Naive thymus-derived CD8-positive, alpha-beta T cell (primary cell): ENCODE measurements around the gene RNF214. TPM values are rescaled to one million over a fixed set of nuclear protein-coding genes. Genes with fewer than 3 reads are reported as not detected.
"Not testable (repeated sequence)": the region's sequence is repeated elsewhere in the genome, so short reads cannot be mapped to it uniquely, and the experiment has no call there.

Source experiments
- ATAC-seq, 2 donors: fragments of 150-1000 bp; cut with Tn5 transposase in 1 of 2; sonication (Bioruptor Pico), chemical (Tn5 transposase) in 1 of 2; 1 replicate in 1 of 2; 2 replicates in 1 of 2; pipeline ENCODE4 v1.10.0; 2021; ENCODE audit warnings: mild to moderate bottlenecking in 2 of 2, moderate library complexity in 2 of 2
- POLR2A ChIA-PET: fragments of 350-600 bp; sonication (Branson Sonifier 250); formaldehyde crosslinking; loops from one replicate; lab custom pipeline; 2021; ENCODE audit warnings: antibody characterized with exemption; lab: Charles Lee
- DNase-seq, 10 donors: peaks; one replicate each; pipeline versions ENCODE4 v3.0.0 to v3.0.0-alpha.2; 2020 to 2022
- H3K27ac Mint-ChIP-seq, 10 donors: one replicate each; pipeline ENCODE4 v1.8.0; 2020 to 2022; ENCODE audit warnings: mild to moderate bottlenecking in 10 of 10, mixed read lengths in 10 of 10, moderate library complexity in 4 of 10, inconsistent platforms in 1 of 10
- H3K27me3 Mint-ChIP-seq, 5 donors: one replicate each; pipeline ENCODE4 v1.8.0; 2021 to 2022; ENCODE audit warnings: mixed read lengths in 5 of 5
- H3K36me3 Mint-ChIP-seq, 3 donors: one replicate each; pipeline ENCODE4 v1.8.0; 2020 to 2022; ENCODE audit warnings: mixed read lengths in 3 of 3, mild to moderate bottlenecking in 2 of 3, inconsistent platforms in 1 of 3
- H3K4me1 Mint-ChIP-seq, 4 donors: one replicate each; pipeline ENCODE4 v1.8.0; 2021 to 2022; ENCODE audit warnings: mixed read lengths in 4 of 4
- H3K4me3 Mint-ChIP-seq, 10 donors: one replicate each; pipeline ENCODE4 v1.8.0; 2020 to 2022; ENCODE audit warnings: mild to moderate bottlenecking in 10 of 10, mixed read lengths in 10 of 10, moderate library complexity in 6 of 10, inconsistent platforms in 1 of 10
- H3K9me3 Mint-ChIP-seq, 9 donors: one replicate each; pipeline ENCODE4 v1.8.0; 2020 to 2022; ENCODE audit warnings: mixed read lengths in 9 of 9, mild to moderate bottlenecking in 3 of 9, inconsistent platforms in 1 of 9, moderate library complexity in 1 of 9
- polyA plus RNA-seq, 3 donors: library from polyadenylated mRNA; unstranded; fragments of 300-500 nt; fragmentation: Illumina TruSeq; gene quantifications; one replicate each; pipeline ENCODE4 v1.2.3, GENCODE V29; 2021
- total RNA-seq, 8 experiments: library from RNA in 2 of 8; stranded (reverse) in 2 of 8; gene quantifications; one replicate each; pipeline ENCODE4 v1.2.3 and lab custom pipeline; 2021 to 2026

RNF214 gene
- total and polyA plus RNA-seq, 5 experiments from 2014 or later, result 7.5 to 30.3 (median 11.6) TPM

GRCh38 chr11:117315285-117316196 is 83.1 kb downstream of the RNF214 start:
- Mint-ChIP-seq H3K27ac (peak overlapping the region in 2 of 10 donors; percentile 16 to 36), H3K27me3 (peaks cover 18 to 50% (median 29%) of the 10 kb centered on the region in 5 donors), H3K4me3 (peak overlapping the region; percentile 53 to 87 (median 84)), H3K9me3 (no peaks in the 10 kb centered on the region), H3K4me1 (peaks cover 4 to 20% (median 11%) of the 10 kb centered on the region in 4 donors), H3K36me3 (no peaks in the 10 kb centered on the region)
- ATAC-seq, result peak; percentile 79 to 89
- peak in 6 of 10 donors; percentile 12 to 23 (median 20) for DNase-seq
- POLR2A ChIA-PET, result interaction anchor here (0.5 to 0.7 kb wide), 4 partner anchors 12 to 1702 kb away, joined by 3 to 4 read pairs (median 4); no protein-coding TSS in a partner anchor

GRCh38 chr11:117316197-117316961 is 83.9 kb downstream of the RNF214 start, which contains the start of gene BACE1:
TSS of gene BACE1 (minus strand) at chr11:117316256. CDS start at chr11:117315795, 461 bp downstream.
- Mint-ChIP-seq H3K27ac (peak within 1 kb of the TSS in 5 of 10 donors; percentile 2 to 67 (median 27)), H3K4me1 (peaks cover 4 to 20% (median 11%) of the 10 kb centered on the region in 4 donors), H3K9me3 (no peaks in the 10 kb centered on the region), H3K4me3 (peak within 1 kb of the TSS; percentile 53 to 87 (median 84)), H3K36me3 (no peaks in the 10 kb centered on the region), H3K27me3 (peaks cover 16 to 48% (median 25%) of the 10 kb centered on the region in 5 donors)
- peak in 2 of 10 donors; percentile 8 to 12 for DNase-seq
- POLR2A ChIA-PET, result interaction anchor here (0.6 kb wide), 1 partner anchor 81 kb away, joined by 3 read pairs; no protein-coding TSS in a partner anchor
- peak; percentile 36 to 41 for ATAC-seq

- POLR2A ChIA-PET, result interaction anchor here (0.7 to 1.2 kb wide), 2 partner anchors 9 to 20 kb away, joined by 4 read pairs; partner anchors contain the start of gene CEP164
- Mint-ChIP-seq H3K9me3 (no peaks in the 10 kb centered on the region), H3K36me3 (no peaks in the 10 kb centered on the region), H3K27ac (no peak overlapping the region), H3K4me3 (no peak overlapping the region), H3K4me1 (peaks cover 4 to 20% (median 11%) of the 10 kb centered on the region in 4 donors), H3K27me3 (peaks cover 12 to 37% (median 20%) of the 10 kb centered on the region in 5 donors)
- DNase-seq (no peak), ATAC-seq (no peak)
Measured at GRCh38 chr11:117318738-117319137, 86.3 kb downstream of the RNF214 start.

- Mint-ChIP-seq H3K4me3 (no peak overlapping the region), H3K27me3 (peaks cover 12 to 31% (median 16%) of the 10 kb centered on the region in 5 donors), H3K4me1 (peaks cover 4 to 15% (median 11%) of the 10 kb centered on the region in 4 donors), H3K36me3 (no peaks in the 10 kb centered on the region), H3K27ac (no peak overlapping the region), H3K9me3 (no peaks in the 10 kb centered on the region)
- DNase-seq, result no peak
- POLR2A ChIA-PET, result interaction anchor here (1.2 kb wide), 1 partner anchor 8 kb away, joined by 4 read pairs; the partner anchor contains the start of gene CEP164
- no peak for ATAC-seq
Measured at GRCh38 chr11:117319214-117319840, 86.9 kb downstream of the RNF214 start.

GRCh38 chr11:117327255-117327566 is 94.7 kb downstream of the RNF214 start:
- ATAC-seq, H3K27me3 Mint-ChIP-seq, H3K36me3 Mint-ChIP-seq, DNase-seq, H3K9me3 Mint-ChIP-seq: not testable (repeated sequence)
- peak overlapping the region in 4 of 10 donors; percentile 56 to 88 (median 78) for H3K27ac Mint-ChIP-seq
- POLR2A ChIA-PET, result interaction anchor here (0.5 to 1.1 kb wide), 6 partner anchors 8 to 555 kb away, joined by 3 to 5 read pairs (median 4); partner anchors contain the start of genes BUD13 and PCSK7
- H3K4me1 Mint-ChIP-seq, result peaks cover 0 to 13% (median 9%) of the 10 kb centered on the region in 4 donors
- peak overlapping the region in 3 of 10 donors; percentile 56 to 60 (median 59) for H3K4me3 Mint-ChIP-seq

- Mint-ChIP-seq H3K27ac (peak within 1 kb of the TSS in 6 of 10 donors; percentile 56 to 88 (median 76)), H3K27me3 (peaks cover 0 to 2% (median 0%) of the 10 kb centered on the region in 5 donors), H3K36me3 (peaks cover 0 to 4% (median 0%) of the 10 kb centered on the region in 3 donors), H3K9me3 (no peaks in the 10 kb centered on the region), H3K4me3 (peak within 1 kb of the TSS in 8 of 10 donors; percentile 29 to 65 (median 58)), H3K4me1 (peaks cover 0 to 16% (median 10%) of the 10 kb centered on the region in 4 donors)
- POLR2A ChIA-PET, result interaction anchor here (0.5 to 1.1 kb wide), 6 partner anchors 9 to 555 kb away, joined by 3 to 5 read pairs (median 4); partner anchors contain the start of genes BUD13 and PCSK7
- ATAC-seq, result peak; percentile 91 to 93
- DNase-seq, result peak; percentile 82 to 97 (median 94)
Measured at GRCh38 chr11:117327567-117328374, 95.3 kb downstream of the RNF214 start, which contains the start of gene CEP164. TSS of gene CEP164 (plus strand) at chr11:117327854. CDS start at chr11:117338587, 10,733 bp downstream.

GRCh38 chr11:117328375-117329010 is 96.0 kb downstream of the RNF214 start:
- POLR2A ChIA-PET, result interaction anchor here (0.5 to 1.1 kb wide), 4 partner anchors 8 to 556 kb away, joined by 3 to 4 read pairs (median 4); partner anchors contain the start of gene BUD13
- H3K4me1 Mint-ChIP-seq, result peaks cover 0 to 18% (median 10%) of the 10 kb centered on the region in 4 donors
- peaks cover 0 to 4% (median 0%) of the 10 kb centered on the region in 3 donors for H3K36me3 Mint-ChIP-seq
- DNase-seq (peak in 1 of 10 donors; percentile 4), ATAC-seq (peak; percentile 4 to 13)
- H3K9me3 Mint-ChIP-seq, result no peaks in the 10 kb centered on the region
- no peak overlapping the region for H3K4me3 Mint-ChIP-seq
- no peak overlapping the region for H3K27ac Mint-ChIP-seq
- H3K27me3 Mint-ChIP-seq, result no peaks in the 10 kb centered on the region

GRCh38 chr11:117332843-117333242 is 100.4 kb downstream of the RNF214 start:
- H3K4me1 Mint-ChIP-seq, result peaks cover 5 to 18% (median 15%) of the 10 kb centered on the region in 4 donors
- ATAC-seq (no peak), DNase-seq (no peak)
- peak overlapping the region in 1 of 10 donors; percentile 16 for H3K27ac Mint-ChIP-seq
- no peak overlapping the region for H3K4me3 Mint-ChIP-seq
- POLR2A ChIA-PET, result no interaction called here
- H3K27me3 Mint-ChIP-seq, result no peaks in the 10 kb centered on the region
- peaks cover 0 to 35% (median 4%) of the 10 kb centered on the region in 3 donors for H3K36me3 Mint-ChIP-seq
- no peaks in the 10 kb centered on the region for H3K9me3 Mint-ChIP-seq

GRCh38 chr11:117333917-117334316 is 101.4 kb downstream of the RNF214 start:
- H3K27ac Mint-ChIP-seq, result peak overlapping the region in 1 of 10 donors; percentile 45

GRCh38 chr11:117334896-117335295 is 102.4 kb downstream of the RNF214 start:
- POLR2A ChIA-PET, result interaction anchor here (0.7 kb wide), 1 partner anchor 22 kb away, joined by 4 read pairs; no protein-coding TSS in a partner anchor
- ATAC-seq, result no peak
- Mint-ChIP-seq H3K9me3 (no peaks in the 10 kb centered on the region), H3K4me1 (peaks cover 11 to 19% (median 15%) of the 10 kb centered on the region in 4 donors), H3K4me3 (no peak overlapping the region), H3K27ac (no peak overlapping the region), H3K27me3 (no peaks in the 10 kb centered on the region), H3K36me3 (peaks cover 0 to 54% (median 16%) of the 10 kb centered on the region in 3 donors)
- DNase-seq, result no peak

More at GRCh38 chr11:117333917-117334316, 101.4 kb downstream of the RNF214 start:
- Mint-ChIP-seq H3K27me3 (no peaks in the 10 kb centered on the region), H3K9me3 (no peaks in the 10 kb centered on the region), H3K4me3 (no peak overlapping the region), H3K4me1 (peaks cover 13 to 19% (median 16%) of the 10 kb centered on the region in 4 donors), H3K36me3 (peaks cover 0 to 46% (median 8%) of the 10 kb centered on the region in 3 donors)
- POLR2A ChIA-PET, result interaction anchor here (0.7 kb wide), 1 partner anchor 23 kb away, joined by 4 read pairs; no protein-coding TSS in a partner anchor
- ATAC-seq (no peak), DNase-seq (no peak)
